NCI-H2029 treated with DMSO at 0.1 percent for 48 hours (cell line): ENCODE results near the gene NSMCE1.

Experiments used
- DNase-seq: peaks from one replicate; lab custom pipeline; 2025; lab: John Stamatoyannopoulos, UW

The NSMCE1 gene

GRCh38 chr16:27230562-27231001 lies 38.0 kb downstream of the NSMCE1 start:
- DNase-seq, result no peak

- DNase-seq, result no peak
Observed at GRCh38 chr16:27229891-27230470, 38.6 kb downstream of the NSMCE1 start.

- DNase-seq, result no peak
Observed at GRCh38 chr16:27228621-27229501, 39.7 kb downstream of the NSMCE1 start.

DNA sequence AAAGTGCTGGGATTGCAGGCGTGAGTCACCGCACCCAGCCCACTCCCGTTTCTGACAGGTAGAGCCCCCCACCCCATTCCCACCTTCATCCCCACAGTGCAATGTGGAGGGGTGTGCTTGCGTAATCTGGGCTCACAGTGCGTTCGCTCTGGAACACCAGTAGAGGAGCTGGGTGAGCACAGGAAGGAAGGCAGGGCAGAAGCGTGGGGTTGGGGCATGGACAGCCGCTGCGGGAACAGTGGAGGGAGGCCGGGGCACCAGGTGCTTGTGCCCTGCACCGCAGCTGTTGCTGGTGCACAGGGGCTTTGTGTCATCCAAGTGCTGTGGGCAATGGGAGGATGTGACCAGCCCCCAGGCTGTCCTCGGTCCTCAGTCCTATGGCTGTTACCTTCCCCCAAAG lies 40.5 kb downstream of the NSMCE1 start:
- DNase-seq, result no peak

DNA sequence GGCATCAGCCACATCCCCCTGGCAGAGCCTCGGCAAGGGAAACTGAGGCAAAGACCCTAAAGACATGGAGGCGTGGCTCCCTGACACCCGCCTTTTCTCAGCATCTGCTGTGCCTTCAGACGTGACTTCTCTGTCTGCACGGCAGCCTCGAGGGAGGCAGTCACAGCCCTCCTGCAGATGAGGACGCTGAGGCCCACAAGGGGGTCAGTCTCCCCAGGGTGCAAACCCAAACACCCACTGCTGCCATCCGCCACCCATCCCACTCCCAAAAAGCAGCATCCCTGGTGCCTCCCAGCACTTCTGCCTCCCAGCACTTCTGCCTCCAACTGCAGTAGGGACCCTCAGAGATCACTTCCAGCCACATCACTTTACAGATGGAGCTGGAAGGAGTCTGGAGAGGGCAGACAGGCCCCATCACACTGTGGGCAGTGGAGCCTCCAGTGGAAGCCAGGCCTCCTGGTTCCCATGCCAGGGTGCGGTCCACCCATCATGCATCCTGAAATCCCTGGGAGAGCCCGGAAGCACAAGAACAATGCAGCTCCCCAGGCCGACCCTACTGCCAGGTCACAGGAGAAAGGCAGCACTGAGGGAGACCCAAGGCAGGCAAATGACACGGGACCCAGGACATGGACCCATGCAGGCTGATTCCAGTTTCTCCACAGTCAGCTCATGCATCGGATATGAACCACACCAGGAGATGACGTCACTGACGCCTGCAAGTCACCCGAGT lies 41.4 kb downstream of the NSMCE1 start:
- no peak for DNase-seq

DNA sequence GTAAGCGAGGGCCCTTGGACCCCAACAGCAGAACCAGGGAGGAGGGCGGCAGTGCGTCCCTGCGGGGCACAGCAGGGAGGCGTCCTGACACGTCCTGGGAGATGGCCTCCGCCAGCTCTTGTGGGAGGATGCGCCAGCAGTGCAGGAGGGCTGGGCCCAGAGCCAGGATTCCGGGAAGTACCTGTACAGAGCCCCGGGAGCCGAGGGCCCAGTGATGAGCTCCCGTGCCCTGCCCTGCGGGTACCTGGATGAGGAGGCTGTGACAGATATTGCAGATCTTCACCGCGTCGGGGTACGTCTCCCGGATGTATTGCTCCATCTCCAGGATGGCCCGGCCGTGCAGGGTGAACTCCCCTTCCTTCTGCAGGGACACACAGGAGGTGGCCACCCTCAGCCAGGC lies 42.1 kb downstream of the NSMCE1 start:
- DNase-seq, result no peak

GRCh38 chr16:27225536-27226360 lies 42.8 kb downstream of the NSMCE1 start:
- no peak for DNase-seq

DNA sequence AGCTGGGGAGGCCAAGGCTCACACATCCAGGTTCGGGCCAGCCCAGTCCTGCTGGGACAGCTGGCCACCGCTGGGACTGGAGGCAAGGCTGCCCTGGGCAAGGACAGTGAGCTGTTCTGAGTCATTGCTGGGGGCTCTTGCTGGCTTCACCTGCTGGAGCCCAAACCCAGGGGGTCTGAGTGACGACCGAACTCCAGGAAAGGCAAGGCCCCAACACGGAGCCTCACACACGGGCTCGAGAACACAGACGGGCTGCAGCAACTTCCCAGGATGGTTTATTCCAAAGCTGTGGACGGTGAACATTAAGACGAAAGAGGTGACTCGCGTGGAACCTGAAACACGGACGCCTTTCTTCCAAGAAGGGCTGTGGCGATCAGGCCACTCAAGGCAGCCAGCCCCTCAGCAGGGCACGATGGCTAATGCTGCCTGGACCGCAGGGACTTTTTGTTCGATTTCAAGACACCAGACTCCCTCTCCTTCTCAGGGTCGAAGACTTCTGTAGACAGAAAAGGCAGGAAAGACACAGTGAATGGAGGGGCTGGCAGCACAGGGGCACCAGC lies 43.8 kb downstream of the NSMCE1 start:
- no peak for DNase-seq

GRCh38 chr16:27224271-27224737 lies 44.3 kb downstream of the NSMCE1 start:
- no peak for DNase-seq

DNA sequence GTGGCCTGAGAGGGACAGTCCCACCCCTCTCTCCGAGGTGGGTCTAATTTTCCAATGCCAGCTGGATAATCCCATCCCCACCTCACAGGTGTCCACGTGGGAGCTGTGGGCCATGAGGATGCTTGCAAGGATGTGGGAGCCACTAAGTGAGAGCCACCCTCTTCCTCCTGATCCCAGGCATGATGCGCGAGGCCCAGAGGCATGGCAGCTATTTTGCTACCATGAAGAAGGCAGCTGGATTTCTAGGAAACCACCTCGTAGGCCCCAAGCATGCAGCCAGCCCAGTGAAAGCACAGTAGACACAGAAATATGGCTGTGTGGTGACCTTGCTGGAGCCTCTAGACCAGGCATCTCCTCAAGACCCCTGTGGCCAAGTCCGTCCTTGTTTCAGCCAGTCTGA lies 44.9 kb downstream of the NSMCE1 start:
- no peak for DNase-seq

DNA sequence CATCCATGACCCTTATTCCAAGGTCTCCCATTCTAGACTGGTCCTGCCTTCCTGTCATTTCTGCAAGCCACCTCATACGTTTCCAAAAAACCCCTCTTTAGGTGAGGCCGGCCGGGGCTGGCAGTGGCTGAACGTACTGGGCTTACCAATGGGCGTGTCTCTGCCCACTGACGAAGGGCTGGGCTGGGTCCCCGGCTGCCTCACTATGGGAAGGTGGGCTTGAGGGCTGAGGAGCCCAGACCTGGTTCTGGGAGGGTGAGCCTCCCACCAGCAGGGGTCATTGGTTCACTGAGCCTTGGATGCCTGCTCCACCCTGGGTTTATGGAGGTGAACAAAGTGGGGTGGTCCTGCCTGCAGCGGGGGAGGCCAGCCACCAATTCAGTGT lies 45.4 kb downstream of the NSMCE1 start:
- no peak for DNase-seq

DNA sequence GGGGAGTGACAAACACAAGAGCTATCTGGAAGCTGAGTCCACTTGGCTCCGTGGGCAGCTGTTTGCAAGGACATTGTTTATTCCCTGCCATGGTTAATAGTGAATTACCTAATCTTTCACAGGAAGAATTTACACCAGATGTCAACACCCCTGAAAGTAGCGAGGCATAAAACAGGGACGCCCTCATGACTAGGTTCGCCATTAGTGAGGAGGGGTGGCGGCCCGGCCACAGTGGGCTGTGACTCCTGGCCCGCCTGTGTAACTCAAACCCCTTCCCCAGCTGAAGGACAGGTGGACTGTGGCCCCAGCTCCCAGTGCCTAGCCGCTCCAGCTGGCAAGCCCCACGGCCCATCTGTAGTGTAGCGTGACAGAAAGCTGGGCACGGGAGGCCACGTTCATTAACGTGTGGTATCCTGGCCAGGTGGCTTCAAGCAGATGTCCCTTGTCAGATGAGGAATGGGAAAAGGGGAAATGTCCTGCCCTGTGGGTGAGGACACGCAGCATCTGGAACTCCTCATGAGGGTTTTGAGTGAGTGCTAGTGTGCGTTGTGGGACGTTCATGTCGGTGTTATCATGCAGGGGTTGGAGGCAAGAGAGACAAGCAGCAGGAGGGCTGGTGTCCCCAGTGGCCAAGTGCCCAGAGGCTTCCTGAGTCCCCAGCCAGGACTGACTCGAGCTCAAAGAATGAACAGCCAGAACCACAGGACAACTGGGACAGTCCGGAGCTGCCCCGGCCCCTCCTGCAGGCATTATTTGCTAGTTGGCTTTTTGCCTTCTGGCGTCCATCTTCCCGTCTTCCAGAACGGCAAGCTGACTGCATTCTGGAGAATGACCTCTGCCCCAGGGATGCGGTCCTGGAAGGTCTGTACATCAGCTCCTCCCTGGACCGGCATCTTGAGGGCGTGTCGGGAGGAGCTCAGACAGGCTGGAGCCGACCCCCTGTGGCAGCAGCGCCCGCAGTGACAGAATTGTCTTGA lies 46.0 kb downstream of the NSMCE1 start:
- no peak for DNase-seq

DNA sequence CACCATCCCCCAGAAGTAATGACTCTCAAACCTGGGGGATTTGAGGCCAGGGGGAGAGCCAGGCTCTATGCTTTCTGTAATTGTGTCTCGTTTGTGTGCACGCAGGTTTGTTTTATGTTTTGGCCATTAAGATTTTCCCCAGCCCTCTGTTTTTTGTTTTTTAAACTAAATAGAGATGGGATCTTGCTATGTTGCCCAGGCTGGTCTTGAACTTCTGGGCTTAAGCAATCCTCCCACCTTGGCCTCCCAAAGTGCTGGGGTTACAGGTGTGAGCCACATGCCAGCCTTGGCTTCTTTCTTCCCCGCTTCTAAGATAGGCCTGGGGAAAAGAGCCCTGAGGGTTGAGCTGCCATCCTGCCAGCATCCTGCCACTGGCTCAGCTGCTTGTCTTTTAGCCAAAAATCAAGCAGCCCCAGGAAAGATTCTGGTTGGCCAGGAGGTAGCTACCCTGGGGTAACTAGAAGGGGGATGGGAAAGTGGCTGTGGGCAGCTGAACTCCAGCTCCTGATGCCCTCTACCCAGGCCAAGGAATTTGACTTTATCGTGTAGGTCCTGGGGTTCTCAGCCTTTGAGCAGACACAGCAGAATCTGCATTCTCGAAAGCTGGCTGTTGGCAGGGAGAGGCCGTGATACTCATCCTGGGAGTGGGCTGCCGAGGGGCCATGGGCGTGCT lies 46.9 kb downstream of the NSMCE1 start:
- no peak for DNase-seq

DNA sequence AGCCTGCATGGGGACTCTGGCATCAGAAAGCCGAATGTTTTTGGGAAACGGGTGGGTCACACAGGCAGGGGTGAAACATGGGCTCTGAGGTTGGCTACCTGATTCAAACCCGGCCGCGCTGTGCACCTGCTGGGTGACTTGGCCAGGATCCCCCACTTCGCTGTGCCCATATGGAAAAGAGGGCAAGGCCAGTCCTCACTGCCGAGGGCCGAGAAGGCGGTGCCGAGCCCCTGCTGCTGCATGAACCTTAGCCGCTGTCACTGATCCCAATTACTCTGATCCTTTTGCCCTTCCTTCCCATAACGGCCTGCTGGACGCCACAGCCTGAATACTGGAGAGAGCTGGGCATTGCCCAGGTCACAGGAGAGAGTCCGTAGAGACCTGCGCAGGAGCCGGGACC lies 47.6 kb downstream of the NSMCE1 start:
- DNase-seq, result no peak

DNA sequence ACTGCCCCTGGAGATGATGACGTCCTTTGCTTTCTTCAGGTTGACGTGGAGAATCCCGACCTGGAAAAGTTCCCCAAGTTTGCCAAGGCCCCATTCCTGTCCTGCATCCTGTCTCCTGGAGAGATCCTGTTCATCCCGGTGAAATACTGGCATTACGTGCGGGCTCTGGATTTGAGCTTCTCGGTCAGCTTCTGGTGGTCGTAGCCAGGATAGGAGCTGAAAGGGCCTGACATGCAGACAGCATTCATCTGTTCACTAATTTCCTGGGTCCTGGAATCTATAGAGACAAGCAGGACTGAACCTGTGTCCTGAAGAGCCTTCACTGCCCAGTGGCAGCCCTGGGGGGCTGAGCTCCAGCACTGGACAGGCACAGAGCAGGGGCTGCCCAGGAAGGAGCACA lies 48.0 kb downstream of the NSMCE1 start:
- DNase-seq, result no peak

DNA sequence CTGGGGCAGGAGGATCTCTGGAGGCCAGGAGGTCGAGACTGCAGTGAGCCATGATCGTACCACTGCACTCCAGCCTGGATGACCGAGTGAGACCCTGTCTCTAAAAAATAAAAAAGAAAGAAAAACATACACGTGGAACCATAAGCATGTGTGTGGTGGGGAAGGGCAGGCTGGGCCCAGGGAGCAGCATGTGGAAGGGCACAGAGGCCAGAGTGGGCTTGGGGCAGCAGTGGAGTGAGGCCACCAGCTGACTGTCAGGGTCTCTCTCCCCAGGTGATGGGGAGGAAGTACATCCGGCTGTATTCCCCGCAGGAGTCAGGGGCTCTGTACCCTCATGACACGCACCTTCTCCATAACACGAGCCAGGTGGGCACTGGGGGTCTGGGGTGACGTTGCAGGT lies 48.5 kb downstream of the NSMCE1 start:
- no peak for DNase-seq

DNA sequence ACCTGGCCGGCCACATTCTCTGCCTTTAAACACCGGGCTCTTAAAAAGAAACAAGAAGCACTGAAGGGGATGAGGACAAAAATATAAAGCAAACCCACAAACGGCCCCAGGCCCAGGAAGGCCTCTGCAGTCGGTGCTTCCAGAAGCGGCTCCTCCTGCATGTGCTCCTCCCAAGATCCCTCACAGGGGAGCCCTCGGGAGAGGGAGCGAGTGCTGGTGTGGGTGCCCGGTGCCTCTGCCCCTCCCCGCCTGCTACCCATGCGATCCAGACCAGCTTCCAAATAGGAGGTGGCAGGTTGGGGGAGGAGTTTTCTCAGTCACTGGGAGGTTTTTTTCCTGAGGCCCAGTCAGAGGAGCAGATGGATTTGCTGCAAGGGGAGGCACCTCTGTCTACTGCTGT lies 49.4 kb downstream of the NSMCE1 start:
- no peak for DNase-seq

- no peak for DNase-seq
Observed at GRCh38 chr16:27218756-27219155, 49.8 kb downstream of the NSMCE1 start.

DNA sequence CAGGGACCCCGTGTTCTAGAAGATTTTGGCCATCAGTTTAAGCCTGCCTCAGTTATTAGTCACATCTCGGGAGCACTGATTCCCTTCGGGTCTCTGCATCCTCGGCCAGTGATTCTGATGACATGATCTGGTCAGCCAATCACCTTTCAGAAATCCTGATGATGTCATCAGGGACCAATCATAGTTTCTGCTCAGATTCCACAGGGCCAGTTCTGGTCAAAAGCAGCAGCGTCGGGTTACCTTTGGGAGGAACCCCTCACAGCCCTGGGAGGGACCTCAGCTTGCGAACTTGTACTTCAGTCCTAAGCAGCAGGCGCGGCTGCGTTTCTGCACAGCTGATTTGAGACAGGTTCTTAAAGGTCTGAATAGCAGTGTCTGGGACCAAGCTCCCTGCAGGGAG lies 51.3 kb downstream of the NSMCE1 start:
- no peak for DNase-seq
